OCI-LY1 (cell line): ENCODE data around the gene DEFB108B.
"Not testable (repeated sequence)": the region's sequence is repeated elsewhere in the genome, so short reads cannot be mapped to it uniquely, and the experiment has no call there.

Source experiments
- EZH2 ChIP-seq: fragments of 200-600 bp; sonication (generic), shearing (Covaris generic); IDR thresholded peaks from 2 replicates; pipeline ENCODE4 v1.8.0; 2017; ENCODE audit warnings: borderline replicate concordance, mixed run types, mild to moderate bottlenecking, antibody characterized with exemption, low read length, moderate library complexity, mixed read lengths
- TF ChIP-seq, protein P1 (sequence below): fragments of 200-600 bp; sonication (generic), shearing (Covaris generic); IDR thresholded peaks from 2 replicates; pipeline ENCODE4 v1.5.1; 2017; ENCODE audit warnings: mild to moderate bottlenecking, antibody characterized with exemption, low read length, moderate library complexity, mixed read lengths

DNA sequence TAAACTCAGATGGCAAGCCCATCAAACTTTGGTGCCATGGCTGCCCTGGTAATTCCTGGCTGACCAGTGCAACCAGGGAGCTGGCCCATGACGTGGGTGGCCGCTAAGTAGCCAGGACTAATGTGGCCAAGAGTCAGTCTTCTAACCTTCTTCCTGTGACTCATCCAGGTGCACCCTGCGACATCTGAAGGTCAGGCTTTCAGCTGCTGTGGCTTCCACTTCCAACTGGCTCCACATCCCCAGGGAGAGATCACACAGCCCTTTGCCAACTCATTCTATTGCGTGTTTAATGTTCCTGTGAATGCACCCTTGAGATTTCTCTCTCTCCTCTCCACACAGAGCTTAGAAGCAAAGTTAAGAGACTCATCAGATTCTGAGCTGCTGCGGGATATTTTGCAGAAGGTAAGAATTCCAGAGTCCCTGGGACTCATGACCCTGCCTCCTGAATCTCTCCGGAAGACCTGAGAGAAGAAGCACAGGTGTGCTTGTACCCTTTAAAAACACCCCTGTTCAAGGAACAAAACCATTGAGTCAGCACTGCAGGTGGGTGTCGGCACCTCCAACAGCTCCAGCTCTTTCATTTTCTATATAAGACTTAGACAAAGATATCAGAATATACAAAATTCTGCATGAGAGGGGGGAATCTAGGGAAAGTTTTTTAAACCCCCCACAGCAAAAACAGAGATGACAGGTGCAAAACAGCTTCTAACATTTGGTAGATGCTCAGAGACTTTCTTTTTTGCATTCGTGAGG, 43.4 kb upstream of the DEFB108B start:
- TF ChIP-seq, protein P1, sequence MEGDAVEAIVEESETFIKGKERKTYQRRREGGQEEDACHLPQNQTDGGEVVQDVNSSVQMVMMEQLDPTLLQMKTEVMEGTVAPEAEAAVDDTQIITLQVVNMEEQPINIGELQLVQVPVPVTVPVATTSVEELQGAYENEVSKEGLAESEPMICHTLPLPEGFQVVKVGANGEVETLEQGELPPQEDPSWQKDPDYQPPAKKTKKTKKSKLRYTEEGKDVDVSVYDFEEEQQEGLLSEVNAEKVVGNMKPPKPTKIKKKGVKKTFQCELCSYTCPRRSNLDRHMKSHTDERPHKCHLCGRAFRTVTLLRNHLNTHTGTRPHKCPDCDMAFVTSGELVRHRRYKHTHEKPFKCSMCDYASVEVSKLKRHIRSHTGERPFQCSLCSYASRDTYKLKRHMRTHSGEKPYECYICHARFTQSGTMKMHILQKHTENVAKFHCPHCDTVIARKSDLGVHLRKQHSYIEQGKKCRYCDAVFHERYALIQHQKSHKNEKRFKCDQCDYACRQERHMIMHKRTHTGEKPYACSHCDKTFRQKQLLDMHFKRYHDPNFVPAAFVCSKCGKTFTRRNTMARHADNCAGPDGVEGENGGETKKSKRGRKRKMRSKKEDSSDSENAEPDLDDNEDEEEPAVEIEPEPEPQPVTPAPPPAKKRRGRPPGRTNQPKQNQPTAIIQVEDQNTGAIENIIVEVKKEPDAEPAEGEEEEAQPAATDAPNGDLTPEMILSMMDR, result not testable (repeated sequence)
- TF ChIP-seq EZH2, result not testable (repeated sequence)
